SK-N-SH (cell line): ENCODE data around the gene OXT. TPM values are rescaled to one million over a fixed set of nuclear protein-coding genes. Genes with fewer than 3 reads are reported as not detected.

Experiments
- CTCF ChIA-PET: fragments of 300-600, 350-600 bp; formaldehyde crosslinking; extraction: SDS; loops from one replicate; lab custom pipeline; 2021; lab: Yijun Ruan, JAX
- POLR2A ChIA-PET: fragments of 350-600 bp; sonication (Branson Sonifier 250); formaldehyde crosslinking; extraction: SDS; loops from one replicate; lab custom pipeline; 2020; ENCODE audit warnings: antibody characterized with exemption, inconsistent platforms; lab: Yijun Ruan, JAX
- DNase-seq: peaks from one replicate; pipeline ENCODE4 v3.0.0; 2012
- H2AFZ ChIP-seq: fragments of 200-600 bp; sonication (generic); 2 replicates; pipeline ENCODE4 v1.8.1; 2016; ENCODE audit warnings: antibody characterized with exemption, mild to moderate bottlenecking, low read depth
- H3F3A ChIP-seq: fragments of 200-600 bp; sonication (generic); replicated peaks from 2 replicates; pipeline ENCODE3; 2016; ENCODE audit warnings: antibody characterized with exemption, mild to moderate bottlenecking; ENCODE audit not compliant: insufficient read depth
- H3K27ac ChIP-seq, 2 experiments: fragments of 200-500 bp in 1 of 2; fragments of 200-600 bp in 1 of 2; sonication (Bioruptor generic) in 1 of 2; sonication (generic), shearing (Covaris generic) in 1 of 2; 2 replicates each; pipeline versions ENCODE4 v1.5.1 to v1.6.1; 2014 to 2016; ENCODE audit warnings: low read depth in 2 of 2, inconsistent platforms in 1 of 2, low read length in 1 of 2, mild to moderate bottlenecking in 1 of 2, mixed read lengths in 1 of 2
- H3K27me3 ChIP-seq: fragments of 200-600 bp; sonication (generic), shearing (Covaris generic); 2 replicates; pipeline ENCODE4 v1.6.1; 2016; ENCODE audit warnings: mixed run types; ENCODE audit not compliant: insufficient read depth
- H3K36me3 ChIP-seq, 2 experiments: fragments of 200-500 bp in 1 of 2; fragments of 200-600 bp in 1 of 2; sonication (Bioruptor generic) in 1 of 2; sonication (generic) in 1 of 2; replicated peaks in 1 of 2; 2 replicates each; pipeline versions ENCODE3 to v1.5.1; 2014 to 2016; ENCODE audit warnings: low read length in 1 of 2, mild to moderate bottlenecking in 1 of 2; ENCODE audit not compliant: insufficient read depth in 2 of 2, control insufficient read depth in 1 of 2
- H3K4me1 ChIP-seq, 2 experiments: fragments of 200-500 bp in 1 of 2; fragments of 200-600 bp in 1 of 2; sonication (Bioruptor generic) in 1 of 2; sonication (generic), shearing (Covaris generic) in 1 of 2; 2 replicates each; pipeline versions ENCODE4 v1.5.1 to v1.6.1; 2014 to 2016; ENCODE audit warnings: low read depth in 1 of 2, low read length in 1 of 2, mixed run types in 1 of 2; ENCODE audit not compliant: insufficient read depth in 2 of 2, control insufficient read depth in 1 of 2
- H3K4me2 ChIP-seq: fragments of 200-600 bp; sonication (generic), shearing (Covaris generic); 2 replicates; pipeline ENCODE4 v1.6.1; 2017; ENCODE audit warnings: mixed run types
- H3K4me3 ChIP-seq, 2 experiments: fragments of 200-500 bp in 1 of 2; fragments of 200-600 bp in 1 of 2; sonication (Bioruptor generic) in 1 of 2; sonication (generic), shearing (Covaris generic) in 1 of 2; 2 replicates each; pipeline versions ENCODE4 v1.5.1 to v1.8.1; 2014 to 2016; ENCODE audit warnings: low read depth in 2 of 2, inconsistent platforms in 1 of 2, low read length in 1 of 2, mild to moderate bottlenecking in 1 of 2, mixed read lengths in 1 of 2, moderate library complexity in 1 of 2
- H3K79me2 ChIP-seq: fragments of 200-600 bp; sonication (generic); 2 replicates; pipeline ENCODE4 v1.8.1; 2017; ENCODE audit warnings: mild to moderate bottlenecking; ENCODE audit not compliant: insufficient read depth
- H3K9ac ChIP-seq: fragments of 200-600 bp; sonication (generic); 2 replicates; pipeline ENCODE4 v1.6.1; 2017; ENCODE audit warnings: mixed run types
- H3K9me2 ChIP-seq: fragments of 200-600 bp; sonication (generic); 2 replicates; pipeline ENCODE4 v1.6.1; 2017; ENCODE audit warnings: mixed run types
- H3K9me3 ChIP-seq: fragments of 200-600 bp; sonication (generic); 2 replicates; pipeline ENCODE4 v1.6.1; 2017; ENCODE audit warnings: mixed run types, mild to moderate bottlenecking, moderate library complexity
- H4K20me1 ChIP-seq: fragments of 200-600 bp; sonication (generic); 2 replicates; pipeline ENCODE4 v1.6.1; 2017; ENCODE audit warnings: mild to moderate bottlenecking, mixed run types; ENCODE audit not compliant: insufficient read depth
- CTCF ChIP-seq: fragments of 200-600 bp; sonication (generic); IDR thresholded peaks from 2 replicates; pipeline ENCODE4 v1.6.1; 2017; ENCODE audit warnings: antibody characterized with exemption, mild to moderate bottlenecking, moderate library complexity
- ELF1 ChIP-seq: IDR thresholded peaks from 2 replicates; pipeline ENCODE4 v1.4.0; 2012
- EP300 ChIP-seq, 2 experiments: IDR thresholded peaks; 2 replicates each; pipeline versions ENCODE4 v1.4.0 to v1.6.1; 2012; ENCODE audit warnings: borderline replicate concordance in 1 of 2, low read depth in 1 of 2, low read length in 1 of 2
- FOSL2 ChIP-seq: IDR thresholded peaks from 2 replicates; pipeline ENCODE4 v1.4.0; 2012; ENCODE audit warnings: low read depth, mild to moderate bottlenecking, moderate library complexity, borderline replicate concordance
- FOXM1 ChIP-seq: IDR thresholded peaks from 2 replicates; pipeline ENCODE4 v1.4.0; 2012; ENCODE audit warnings: low read depth, mild to moderate bottlenecking
- JUND ChIP-seq: IDR thresholded peaks from 2 replicates; pipeline ENCODE4 v1.4.0; 2012
- MAX ChIP-seq: IDR thresholded peaks from 2 replicates; pipeline ENCODE4 v1.4.0; 2012; ENCODE audit warnings: low read depth
- MEF2A ChIP-seq: IDR thresholded peaks from 2 replicates; pipeline ENCODE4 v1.4.0; 2012; ENCODE audit warnings: low read depth, borderline replicate concordance
- MXI1 ChIP-seq: IDR thresholded peaks from 2 replicates; pipeline ENCODE4 v1.6.1; 2012; ENCODE audit warnings: mild to moderate bottlenecking, low read depth, low read length, improper control_type of control experiment
- NFIC ChIP-seq: IDR thresholded peaks from 2 replicates; pipeline ENCODE4 v1.4.0; 2012; ENCODE audit warnings: borderline replicate concordance
- NRF1 ChIP-seq: IDR thresholded peaks from 2 replicates; pipeline ENCODE4 v1.6.1; 2012; ENCODE audit warnings: low read depth, mild to moderate bottlenecking, low read length
- REST ChIP-seq: IDR thresholded peaks from 2 replicates; pipeline ENCODE4 v1.6.1; 2012; ENCODE audit warnings: mild to moderate bottlenecking, low read depth, low read length, moderate library complexity
- RFX5 ChIP-seq: IDR thresholded peaks from 2 replicates; pipeline ENCODE4 v1.6.1; 2012; ENCODE audit warnings: mild to moderate bottlenecking, improper control_type of control experiment, low read length
- SIN3A ChIP-seq: IDR thresholded peaks from 2 replicates; pipeline ENCODE4 v1.6.1; 2012; ENCODE audit warnings: low read depth, mild to moderate bottlenecking, low read length, moderate library complexity, borderline replicate concordance
- TAF1 ChIP-seq: IDR thresholded peaks from 2 replicates; pipeline ENCODE4 v1.6.1; 2012; ENCODE audit warnings: low read depth, mild to moderate bottlenecking, low read length, moderate library complexity, borderline replicate concordance
- YY1 ChIP-seq: IDR thresholded peaks from 2 replicates; pipeline ENCODE4 v1.4.0; 2012; ENCODE audit warnings: low read depth, mild to moderate bottlenecking
- WGBS: methylation state at CpG from one replicate; pipeline ENCODE4 v1.1.6; 2017; ENCODE audit warnings: low lambda C conversion rate; 5-methylcytosine and 5-hydroxymethylcytosine counted together
- polyA plus RNA-seq, 3 experiments: library from polyadenylated mRNA; depleted of rRNA; stranded (reverse); fragments of >200 nt; gene quantifications; 2 replicates each; pipeline ENCODE4 v1.2.3, GENCODE V29; 2012

Gene OXT
- polyA plus RNA-seq, 1 of the 3 experiments (the other 2 are of a cell fraction), result not detected

GRCh38 chr20:3106658-3107463, 35.4 kb downstream of the OXT start:
- Histone ChIP-seq H3K9me2 (no peaks in the 10 kb centered on the region), H3K4me2 (no peak overlapping the region), H3K4me3 (no peak overlapping the region), H4K20me1 (no peaks in the 10 kb centered on the region), H3F3A (no peaks in the 10 kb centered on the region), H3K27ac (no peak overlapping the region), H3K9ac (no peak overlapping the region), H3K4me1 (no peaks in the 10 kb centered on the region), H3K36me3 (peaks cover 0 to 14% of the 10 kb centered on the region in 2 experiments), H3K79me2 (no peaks in the 10 kb centered on the region), H3K9me3 (no peaks in the 10 kb centered on the region), H2AFZ (no peak overlapping the region), H3K27me3 (no peaks in the 10 kb centered on the region)
- POLR2A ChIA-PET, result no interaction called here
- WGBS, result 87% methylated on average over 9 of the region's 14 CpGs
- CTCF ChIA-PET, result interaction anchor here (0.9 kb wide), 1 partner anchor 8 kb away, joined by 3 read pairs; no protein-coding TSS in a partner anchor
- TF ChIP-seq YY1, result no peak
- TF ChIP-seq RFX5, result no peak
- TF ChIP-seq MEF2A, result no peak
- TF ChIP-seq NRF1, result no peak
- no peak for TF ChIP-seq TAF1
- TF ChIP-seq MXI1, result no peak
- TF ChIP-seq CTCF, result no peak
- TF ChIP-seq MAX, result no peak
- no peak for TF ChIP-seq FOXM1
- TF ChIP-seq REST, result no peak
- no peak for TF ChIP-seq SIN3A
- no peak for TF ChIP-seq FOSL2
- TF ChIP-seq NFIC, result no peak
- no peak for TF ChIP-seq JUND
- TF ChIP-seq ELF1, result no peak
- TF ChIP-seq EP300 (IDR thresholded peaks at IDR 0.05; ENCODE audit: borderline replicate concordance in 1 of 2, low read depth in 1 of 2, low read length in 1 of 2), result no peak
- DNase-seq, result no peak
